ENCODE results near the gene C10orf71. TPM values are rescaled to one million over a fixed set of nuclear protein-coding genes. Genes with fewer than 3 reads are reported as not detected.

Gene C10orf71
- total and polyA plus RNA-seq, 7 donors: not detected

DNA sequence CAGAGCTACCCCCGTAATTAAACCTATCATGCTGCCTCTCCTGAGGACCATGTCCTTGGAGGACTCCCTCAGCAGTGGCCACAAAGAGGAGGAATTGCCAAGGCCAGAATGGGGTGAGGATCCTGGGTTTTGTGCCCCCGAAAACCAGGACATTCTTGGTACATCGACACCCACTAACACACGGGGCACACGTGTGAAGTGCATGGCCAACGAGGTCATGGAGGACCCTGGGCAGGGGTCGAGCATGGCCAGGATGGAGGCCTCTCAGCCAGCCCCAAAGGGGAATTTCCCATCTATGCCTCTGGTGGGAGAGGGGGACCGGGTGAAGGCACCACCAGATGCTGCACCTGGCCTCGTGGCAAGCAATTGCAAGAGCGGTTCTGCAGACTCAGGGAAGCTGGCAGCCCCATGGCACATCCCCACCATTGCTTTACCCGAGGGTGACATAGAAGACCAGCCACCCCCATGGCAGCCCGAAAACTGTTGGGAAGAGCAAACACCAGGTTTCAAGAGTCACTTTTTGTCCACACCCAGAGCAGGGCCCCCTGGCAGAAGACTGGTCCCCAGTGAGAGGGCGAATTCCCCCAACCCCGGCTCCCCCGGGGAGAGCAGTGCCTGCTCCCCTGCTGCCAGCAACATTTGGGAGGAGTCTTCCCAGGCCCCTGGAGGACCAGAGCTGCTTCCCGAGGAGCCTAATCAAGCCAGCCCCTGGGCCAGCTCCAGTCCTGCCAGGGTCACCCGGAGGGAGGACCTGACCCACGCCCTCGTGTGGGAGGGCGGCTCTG lies 26.4 kb downstream of the C10orf71 start:
- H3K27ac ChIP-seq: no peak overlapping the region
- no peaks in the 10 kb centered on the region for H3K4me1 ChIP-seq
- H3K36me3 ChIP-seq: no peaks in the 10 kb centered on the region
- no peaks in the 10 kb centered on the region for H3K9me3 ChIP-seq
- DNase-seq: no peak
- 81 to 91% methylated on average over 20 of the region's 20 CpGs for WGBS, 2 donors
- no peak overlapping the region for H3K4me3 ChIP-seq
- TF ChIP-seq POLR2A (IDR thresholded peaks at IDR 0.05) (no peak), EP300 (IDR thresholded peaks at IDR 0.05) (no peak), POLR2AphosphoS5 (IDR thresholded peaks at IDR 0.05) (no peak)
- TF ChIP-seq, protein P1, sequence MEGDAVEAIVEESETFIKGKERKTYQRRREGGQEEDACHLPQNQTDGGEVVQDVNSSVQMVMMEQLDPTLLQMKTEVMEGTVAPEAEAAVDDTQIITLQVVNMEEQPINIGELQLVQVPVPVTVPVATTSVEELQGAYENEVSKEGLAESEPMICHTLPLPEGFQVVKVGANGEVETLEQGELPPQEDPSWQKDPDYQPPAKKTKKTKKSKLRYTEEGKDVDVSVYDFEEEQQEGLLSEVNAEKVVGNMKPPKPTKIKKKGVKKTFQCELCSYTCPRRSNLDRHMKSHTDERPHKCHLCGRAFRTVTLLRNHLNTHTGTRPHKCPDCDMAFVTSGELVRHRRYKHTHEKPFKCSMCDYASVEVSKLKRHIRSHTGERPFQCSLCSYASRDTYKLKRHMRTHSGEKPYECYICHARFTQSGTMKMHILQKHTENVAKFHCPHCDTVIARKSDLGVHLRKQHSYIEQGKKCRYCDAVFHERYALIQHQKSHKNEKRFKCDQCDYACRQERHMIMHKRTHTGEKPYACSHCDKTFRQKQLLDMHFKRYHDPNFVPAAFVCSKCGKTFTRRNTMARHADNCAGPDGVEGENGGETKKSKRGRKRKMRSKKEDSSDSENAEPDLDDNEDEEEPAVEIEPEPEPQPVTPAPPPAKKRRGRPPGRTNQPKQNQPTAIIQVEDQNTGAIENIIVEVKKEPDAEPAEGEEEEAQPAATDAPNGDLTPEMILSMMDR (IDR thresholded peaks at IDR 0.05): no peak
- intact Hi-C loops (cut with DNase I): no loop called here
- H3K27me3 ChIP-seq: no peaks in the 10 kb centered on the region

DNA sequence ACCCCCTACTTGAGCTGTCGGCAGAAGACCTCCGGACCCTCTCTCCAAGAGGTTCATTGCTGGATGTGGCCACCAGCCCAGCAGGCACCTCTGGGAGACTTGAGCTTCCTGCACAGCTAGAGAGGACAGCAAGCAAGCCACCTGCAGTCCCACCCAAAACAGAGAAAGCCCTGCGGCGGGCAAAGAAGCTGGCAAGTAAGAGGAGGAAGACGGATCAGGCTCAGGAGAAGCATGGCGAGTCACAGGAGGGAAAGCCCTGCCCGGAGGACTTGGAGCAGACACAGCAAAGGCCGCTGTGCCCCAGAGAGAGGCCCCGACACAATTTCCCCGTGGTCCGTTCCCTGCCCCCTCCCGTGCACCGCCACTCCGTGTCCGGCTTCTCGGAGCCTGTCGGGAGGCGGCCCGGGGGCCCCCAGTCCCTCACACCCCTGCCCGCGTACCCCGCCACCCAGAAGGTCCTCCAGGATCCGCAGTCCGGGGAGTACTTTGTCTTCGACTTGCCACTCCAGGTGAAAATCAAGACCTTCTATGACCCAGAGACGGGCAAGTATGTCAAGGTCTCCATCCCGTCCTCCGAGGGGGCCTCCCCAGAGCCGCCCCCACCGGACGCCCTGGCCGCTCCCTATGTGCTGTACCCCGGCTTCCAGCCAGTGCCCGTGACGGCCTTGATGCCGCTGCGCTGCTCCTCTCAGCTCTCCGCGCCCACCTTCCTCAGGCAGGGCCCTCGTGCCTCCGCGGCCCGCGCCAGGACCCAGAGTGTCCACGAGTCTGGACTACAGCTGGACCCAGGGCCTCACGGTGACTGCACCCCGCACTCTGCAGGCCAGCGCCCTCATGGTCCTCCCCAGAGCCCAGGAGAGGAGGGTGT lies 27.2 kb downstream of the C10orf71 start:
- 91 to 94% methylated on average over 48 of the region's 48 CpGs for WGBS, 2 donors
- Histone ChIP-seq H3K9me3 (no peaks in the 10 kb centered on the region), H3K4me3 (no peak overlapping the region), H3K27me3 (no peaks in the 10 kb centered on the region), H3K4me1 (no peaks in the 10 kb centered on the region), H3K27ac (no peak overlapping the region), H3K36me3 (no peaks in the 10 kb centered on the region)
- DNase-seq: no peak
- TF ChIP-seq EP300 (IDR thresholded peaks at IDR 0.05): no peak
- TF ChIP-seq POLR2AphosphoS5 (IDR thresholded peaks at IDR 0.05): no peak
- TF ChIP-seq, protein P1 (IDR thresholded peaks at IDR 0.05): no peak
- TF ChIP-seq POLR2A (IDR thresholded peaks at IDR 0.05): no peak
- intact Hi-C loops (cut with DNase I): no loop called here

DNA sequence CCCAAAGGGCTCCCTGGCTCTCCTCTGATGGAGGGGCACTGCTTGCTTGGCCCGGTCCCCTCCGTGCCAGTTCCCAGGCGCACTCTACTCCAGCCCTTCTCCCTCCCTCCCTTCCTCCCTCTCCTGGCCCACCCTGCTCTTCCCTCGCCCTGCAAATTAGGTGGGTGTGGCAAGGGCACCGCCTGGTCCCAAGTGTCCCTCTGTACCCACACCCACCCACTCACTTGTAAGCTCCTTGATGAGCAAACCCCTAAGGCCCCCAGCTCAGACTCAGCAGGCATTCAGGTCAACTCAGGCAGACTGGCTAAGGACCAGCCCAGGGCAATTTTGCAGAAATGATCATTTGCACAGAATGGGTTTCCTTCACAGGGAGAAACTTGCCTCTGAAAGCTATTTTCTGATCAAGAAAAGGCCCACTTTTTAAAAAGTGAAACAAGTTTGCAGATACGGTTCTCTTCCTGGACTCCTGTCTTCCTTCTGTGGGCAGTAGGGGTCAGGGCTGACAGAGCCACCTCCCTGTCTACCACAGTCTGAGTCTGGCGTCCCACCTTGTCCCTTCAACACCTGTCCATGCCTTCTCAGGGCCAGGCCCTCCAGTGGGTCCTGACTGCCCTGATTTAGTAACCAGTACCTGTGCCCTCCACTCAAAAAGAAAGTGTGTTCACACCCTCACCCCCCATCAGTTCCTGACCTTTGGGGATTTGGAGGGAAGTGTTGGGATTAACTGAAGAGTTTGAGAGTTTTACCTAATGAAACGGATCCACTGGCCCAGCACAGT lies 28.3 kb downstream of the C10orf71 start:
- H3K27ac ChIP-seq: no peak overlapping the region
- no peaks in the 10 kb centered on the region for H3K9me3 ChIP-seq
- TF ChIP-seq POLR2AphosphoS5 (IDR thresholded peaks at IDR 0.05): no peak
- no peaks in the 10 kb centered on the region for H3K4me1 ChIP-seq
- 56 to 84% methylated on average over 8 of the region's 8 CpGs for WGBS, 2 donors
- H3K36me3 ChIP-seq: no peaks in the 10 kb centered on the region
- intact Hi-C loops (cut with DNase I): no loop called here
- no peak for DNase-seq
- H3K4me3 ChIP-seq: no peak overlapping the region
- no peaks in the 10 kb centered on the region for H3K27me3 ChIP-seq

DNA sequence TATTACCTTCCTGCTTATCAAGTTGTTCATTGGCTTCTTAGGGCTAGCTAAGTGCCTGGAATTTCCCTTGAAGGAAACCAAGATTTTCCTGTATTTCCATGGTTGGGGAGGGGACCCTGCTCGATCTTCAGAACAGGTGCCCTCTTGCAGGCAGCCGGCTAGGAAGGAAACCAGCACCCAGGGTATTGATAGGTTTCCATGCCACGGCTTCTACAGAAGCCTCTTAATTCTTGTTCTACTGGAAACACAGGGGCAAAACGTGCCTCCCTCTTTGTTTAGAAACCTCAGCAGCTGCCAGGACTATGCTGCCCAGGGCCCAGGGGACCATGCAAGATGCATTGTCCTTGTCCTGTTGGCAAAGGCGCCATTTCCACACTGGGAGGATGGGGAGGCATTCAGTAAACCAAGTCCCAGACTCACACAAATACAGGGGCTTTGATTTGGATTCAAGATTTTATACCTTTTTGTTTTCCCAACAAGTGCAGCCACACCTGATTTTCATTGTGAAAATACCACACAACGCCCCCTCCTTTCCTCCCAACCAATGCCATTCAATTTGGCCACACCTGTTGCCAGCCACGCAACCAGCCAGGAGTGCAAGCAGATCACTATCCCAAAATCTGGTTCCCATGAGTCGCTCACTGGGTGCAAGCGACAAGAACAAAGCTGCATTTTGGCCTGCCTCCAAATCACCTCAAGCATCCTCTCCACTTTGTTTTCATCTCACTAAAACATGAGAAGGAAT lies 29.6 kb downstream of the C10orf71 start:
- intact Hi-C loops (cut with DNase I): no loop called here
- no peaks in the 10 kb centered on the region for H3K27me3 ChIP-seq
- H3K36me3 ChIP-seq: no peaks in the 10 kb centered on the region
- 72 to 81% methylated on average over 9 of the region's 9 CpGs for WGBS, 2 donors
- no peak for DNase-seq
- H3K9me3 ChIP-seq: no peaks in the 10 kb centered on the region
- no peaks in the 10 kb centered on the region for H3K4me1 ChIP-seq
- H3K4me3 ChIP-seq: no peak overlapping the region
- TF ChIP-seq POLR2A (IDR thresholded peaks at IDR 0.05): no peak
- no peak for TF ChIP-seq POLR2AphosphoS5 (IDR thresholded peaks at IDR 0.05)
- TF ChIP-seq, protein P1 (IDR thresholded peaks at IDR 0.05): no peak
- no peak for TF ChIP-seq EP300 (IDR thresholded peaks at IDR 0.05)
- no peak overlapping the region for H3K27ac ChIP-seq
